NCI-H2227 (cell line): Measurements from ENCODE around the gene AMPH.
"Not testable (repeated sequence)": the region's sequence is repeated elsewhere in the genome, so short reads cannot be mapped to it uniquely, and the experiment has no call there.

Source experiments
- DNase-seq: peaks from one replicate; lab custom pipeline; 2025; ENCODE audit not compliant: unreplicated experiment; lab: John Stamatoyannopoulos, UW

AMPH gene

DNA sequence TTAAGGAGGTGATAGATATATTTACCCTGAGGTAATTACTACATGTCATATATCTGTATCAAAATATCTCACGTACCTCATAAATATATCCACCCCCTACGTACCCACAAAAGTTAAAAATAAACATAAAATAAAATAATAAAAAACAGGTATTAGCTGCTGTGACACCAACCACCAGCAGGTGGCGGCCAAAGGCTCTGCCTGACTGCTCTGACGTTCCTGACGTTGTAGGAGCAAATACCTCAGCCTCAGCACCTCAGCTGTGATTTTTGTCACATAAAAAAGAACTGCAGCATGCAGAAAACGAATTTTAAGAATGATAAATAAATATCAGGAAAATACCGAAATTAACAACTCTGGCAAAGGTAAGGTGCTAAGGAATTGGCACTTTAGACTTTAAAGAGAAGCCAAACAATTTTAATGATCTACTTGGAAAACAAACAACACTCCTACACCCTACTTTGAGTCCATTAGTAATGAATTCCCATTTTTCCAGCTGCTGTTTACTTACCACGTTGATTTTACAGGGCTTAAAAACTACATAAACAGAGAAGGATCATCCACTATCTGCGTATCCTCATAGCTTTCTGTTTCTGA is 232.3 kb downstream of the AMPH start:
- peak; percentile 48 for DNase-seq

GRCh38 chr7:38396852-38397251 is 234.3 kb downstream of the AMPH start:
- DNase-seq: no peak

DNA sequence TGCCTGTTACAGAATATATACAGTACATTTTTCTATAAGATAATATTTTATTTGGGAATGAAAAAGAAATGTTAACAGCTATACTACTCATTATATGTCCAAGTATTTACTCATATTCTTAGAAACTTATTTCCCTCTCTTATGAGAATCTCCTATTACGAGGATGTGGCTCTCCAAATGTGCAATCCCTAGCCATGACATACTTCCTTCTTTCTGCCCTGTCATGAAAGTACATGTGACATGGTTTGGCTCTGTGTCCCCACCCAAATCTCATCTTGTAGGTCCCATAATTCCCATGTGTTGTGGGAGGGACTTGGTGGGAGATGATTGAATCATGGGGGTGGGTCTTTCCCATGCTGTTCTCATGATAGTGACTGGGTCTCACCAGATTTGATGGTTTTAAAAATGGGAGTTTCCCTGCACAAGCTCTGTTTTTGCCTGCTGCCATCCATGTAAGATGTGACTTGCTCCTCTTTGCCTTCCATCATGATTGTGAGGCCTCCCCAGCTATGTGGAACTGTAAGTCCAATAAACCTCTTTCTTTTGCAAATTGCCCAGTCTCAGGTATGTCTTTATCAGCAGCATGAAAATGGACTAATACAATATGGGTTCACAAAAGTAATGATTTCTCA is 235.1 kb downstream of the AMPH start:
- DNase-seq: not testable (repeated sequence)

- DNase-seq: no peak
Measured at GRCh38 chr7:38394660-38395059, 236.5 kb downstream of the AMPH start.

DNA sequence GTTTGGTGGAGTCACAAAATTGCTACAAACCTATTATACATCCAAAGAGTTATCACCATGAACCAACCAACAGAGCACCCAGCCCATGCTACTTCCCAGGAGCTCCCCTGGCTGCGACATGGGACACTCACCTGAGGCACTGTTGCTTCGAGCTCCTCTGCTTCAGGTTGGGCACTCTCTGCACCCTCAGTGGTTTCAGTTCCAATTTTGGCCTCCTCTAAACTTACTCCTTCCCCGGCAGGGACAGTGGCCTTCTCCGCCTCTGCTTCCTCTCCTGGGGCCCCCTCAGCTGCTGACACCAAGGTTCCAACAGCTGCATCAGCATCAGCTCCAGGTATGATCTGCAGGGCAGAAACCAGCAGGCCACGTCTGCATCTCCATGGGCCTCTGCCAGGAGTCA is 237.3 kb downstream of the AMPH start:
- DNase-seq: no peak

- DNase-seq: no peak
Measured at GRCh38 chr7:38391751-38392150, 239.4 kb downstream of the AMPH start.

DNA sequence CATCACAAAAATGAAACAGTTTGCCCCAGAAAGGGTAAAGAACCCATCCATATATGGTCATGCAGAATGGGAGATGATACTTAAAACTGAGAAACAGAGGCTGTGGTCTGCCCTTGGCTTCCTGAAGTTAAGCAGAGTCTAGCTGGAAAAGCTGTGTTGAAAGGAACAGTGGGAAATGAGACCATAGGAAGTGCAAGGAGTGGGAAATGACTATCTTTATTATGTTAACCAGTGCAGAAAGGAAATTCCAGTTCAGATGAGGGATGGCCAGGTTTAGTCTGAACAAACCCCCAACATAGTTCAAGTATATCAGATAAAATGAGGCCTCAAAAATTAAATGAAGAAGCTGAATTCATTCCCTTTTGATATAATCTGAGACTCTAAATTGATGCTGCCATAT is 245.5 kb downstream of the AMPH start:
- DNase-seq: no peak

GRCh38 chr7:38383281-38383680 is 247.9 kb downstream of the AMPH start:
- DNase-seq: peak; percentile 1

- no peak for DNase-seq
Measured at GRCh38 chr7:38382684-38383083, 248.5 kb downstream of the AMPH start.

GRCh38 chr7:38375453-38375852 is 255.7 kb downstream of the AMPH start:
- DNase-seq: no peak

- peak; percentile 14 for DNase-seq
Measured at GRCh38 chr7:38374507-38374906, 256.7 kb downstream of the AMPH start.

GRCh38 chr7:38373155-38373554 is 258.0 kb downstream of the AMPH start:
- no peak for DNase-seq

DNA sequence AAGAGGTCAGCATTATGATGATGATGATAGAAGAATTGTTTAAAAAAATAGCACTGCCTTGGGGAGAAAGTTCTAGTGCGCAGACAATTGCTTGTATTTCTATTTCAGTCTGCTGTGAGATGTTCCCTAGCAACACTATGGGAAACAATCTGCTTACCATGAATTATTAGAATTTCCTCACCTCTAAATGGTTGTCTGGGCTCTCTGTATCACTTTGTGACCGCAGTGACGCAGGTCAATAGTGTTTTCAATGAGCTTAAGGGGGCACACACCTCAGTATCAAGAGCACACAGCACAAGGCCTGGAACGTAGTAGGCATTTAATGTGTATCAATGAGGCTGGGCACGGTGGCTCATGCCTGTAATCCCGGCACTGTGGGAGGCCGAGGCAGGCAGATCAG is 258.9 kb downstream of the AMPH start:
- DNase-seq: no peak

DNA sequence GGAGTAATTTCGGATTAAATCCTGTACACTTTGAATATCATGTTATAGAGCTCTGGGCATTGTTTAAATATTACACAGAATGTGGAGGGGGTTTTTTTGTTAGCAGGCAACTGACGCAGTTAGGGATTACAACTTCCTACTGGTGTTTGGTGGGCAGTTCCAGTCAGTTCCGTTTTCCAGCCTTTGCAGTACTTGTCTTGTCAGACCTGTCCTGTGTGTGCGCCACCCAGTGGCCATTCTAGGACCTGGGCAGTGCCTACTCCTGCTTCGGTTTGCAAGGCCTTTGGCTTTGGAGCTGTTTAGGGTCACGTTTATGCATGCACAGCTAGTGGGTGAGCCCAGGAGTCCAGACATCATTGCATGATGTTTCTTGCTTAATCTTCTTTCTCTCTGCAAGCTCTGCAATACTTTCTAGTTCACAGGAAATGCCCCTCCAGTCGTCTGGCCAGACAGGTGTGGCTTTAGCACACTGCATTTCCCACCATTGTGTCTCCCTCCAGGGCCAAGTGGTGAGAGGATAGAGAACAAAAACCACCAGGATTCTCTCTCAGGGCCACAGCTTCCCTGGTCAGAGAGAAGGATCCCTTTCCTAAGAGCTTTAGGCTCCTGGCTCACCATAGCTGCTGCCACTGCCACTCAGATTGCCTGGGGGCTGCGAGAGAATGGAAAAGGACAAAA is 261.2 kb downstream of the AMPH start:
- peak; percentile 79 for DNase-seq

DNA sequence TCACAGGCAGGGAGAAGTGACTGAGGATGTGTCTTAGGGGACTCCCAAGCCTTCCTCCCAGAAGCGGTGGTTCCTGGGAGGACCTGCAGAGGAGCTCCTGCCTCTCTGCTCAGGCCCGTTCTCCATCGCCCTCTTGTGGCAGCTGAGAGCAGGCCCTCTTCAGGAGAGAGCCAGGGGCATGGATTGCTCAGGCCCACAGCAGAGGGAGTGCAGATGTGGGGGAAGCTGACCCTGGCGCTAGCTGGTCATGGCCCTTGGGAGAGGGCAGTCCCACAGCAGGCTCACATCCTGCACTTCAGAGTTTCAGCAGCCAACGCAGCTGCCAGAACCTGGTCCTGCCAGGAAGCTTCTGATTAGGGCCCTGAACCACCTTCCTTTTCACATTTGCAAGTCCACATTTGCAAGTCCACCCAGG is 263.0 kb downstream of the AMPH start:
- DNase-seq: peak; percentile 58

GRCh38 chr7:38367301-38367890 is 263.8 kb downstream of the AMPH start:
- no peak for DNase-seq

DNA sequence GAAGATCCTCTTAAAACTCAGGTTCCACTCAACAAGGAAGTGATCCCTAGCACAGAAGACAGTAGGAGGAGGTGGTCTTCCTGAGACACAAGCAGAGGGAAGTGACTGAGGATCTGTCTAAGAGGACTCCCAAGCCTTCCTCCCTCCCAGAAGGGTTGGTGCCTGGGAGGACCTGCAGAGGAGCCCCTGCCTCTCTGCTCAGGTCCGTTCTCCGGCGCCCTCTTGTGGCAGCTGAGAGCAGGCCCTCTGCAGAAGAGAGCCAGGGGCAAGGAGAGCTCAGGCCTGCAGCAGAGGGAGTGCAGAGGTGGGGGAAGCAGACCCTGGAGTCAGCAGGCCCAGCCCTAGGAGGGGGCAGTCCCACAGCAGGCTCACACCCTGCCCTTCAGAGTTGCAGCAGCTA is 267.8 kb downstream of the AMPH start:
- peak; percentile 9 for DNase-seq

DNA sequence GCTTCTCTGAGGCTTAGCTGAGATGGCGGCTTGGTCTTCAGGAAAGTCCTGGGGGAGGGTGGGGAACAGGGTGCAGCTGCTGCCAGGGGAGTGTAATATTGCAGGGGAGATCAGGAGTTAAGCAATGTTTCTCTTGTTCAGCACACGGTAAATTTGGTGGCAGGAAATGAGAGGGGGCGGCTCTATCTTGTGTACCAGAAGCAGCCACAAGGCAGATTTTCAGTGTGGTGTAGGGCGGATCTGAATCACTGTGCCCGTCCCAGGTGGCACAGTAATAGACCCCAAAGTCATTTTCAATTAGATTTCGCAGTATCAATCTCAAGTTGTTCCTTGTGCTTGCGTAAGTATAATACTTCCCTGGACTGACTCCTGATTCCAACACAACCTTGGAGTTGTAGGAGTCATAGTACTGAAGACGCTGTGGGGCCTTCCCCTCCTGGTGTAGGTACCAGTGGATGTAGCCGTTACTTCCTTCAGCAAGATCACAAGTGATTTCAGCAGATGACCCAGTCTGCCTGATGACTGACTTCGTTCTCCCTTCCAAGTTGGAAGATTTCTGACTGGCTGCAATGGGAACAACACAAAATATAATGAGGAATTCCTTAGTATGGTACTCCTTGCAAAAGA is 268.4 kb downstream of the AMPH start:
- DNase-seq: not testable (repeated sequence)

DNA sequence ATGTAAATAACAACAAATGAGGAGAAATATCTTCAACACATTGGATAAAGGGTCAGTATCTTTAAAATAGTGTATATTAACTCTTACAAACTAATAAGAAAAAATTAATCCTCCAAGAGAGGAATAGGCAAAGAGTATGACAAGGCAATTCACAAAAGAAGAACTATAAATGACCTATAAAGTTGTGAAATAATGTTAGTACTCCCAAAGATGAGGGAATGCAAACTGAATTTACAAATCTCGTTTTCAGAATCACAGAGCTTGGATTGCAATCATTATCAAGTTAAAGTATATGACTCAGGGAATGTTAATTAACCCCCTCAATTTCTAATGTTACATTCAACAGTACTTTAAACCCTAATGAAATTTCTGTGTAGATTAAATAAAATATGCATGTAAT is 270.4 kb downstream of the AMPH start:
- no peak for DNase-seq

- DNase-seq: not testable (repeated sequence)
Measured at GRCh38 chr7:38359071-38359601, 272.0 kb downstream of the AMPH start.

- not testable (repeated sequence) for DNase-seq
Measured at GRCh38 chr7:38358273-38358831, 272.8 kb downstream of the AMPH start.
